Tibial nerve (tissue), 4 donors: ENCODE results near the gene MYO1H.

ENCODE experiments used
- CTCF ChIP-seq, 5 experiments: fragments of 200-600 bp in 3 of 5; fragments of 450-650 bp in 2 of 5; sonication (generic) in 3 of 5; IDR thresholded peaks; one replicate each; pipeline ENCODE4 v1.5.1; 2016 to 2019; ENCODE audit warnings: antibody characterized with exemption in 5 of 5, mild to moderate bottlenecking in 3 of 5, moderate library complexity in 2 of 5
- EP300 ChIP-seq, 2 donors: sonication (generic); formaldehyde crosslinking; IDR thresholded peaks; one replicate each; pipeline ENCODE4 v1.6.1; 2017; ENCODE audit warnings: antibody characterized with exemption in 2 of 2, mild to moderate bottlenecking in 1 of 2
- POLR2A ChIP-seq, 2 donors: fragments of 450-650 bp; IDR thresholded peaks; one replicate each; pipeline ENCODE4 v1.6.1; 2017; ENCODE audit warnings: antibody characterized with exemption in 2 of 2, mild to moderate bottlenecking in 2 of 2, moderate library complexity in 2 of 2

- TF ChIP-seq CTCF (IDR thresholded peaks at IDR 0.05) (no peak), POLR2A (IDR thresholded peaks at IDR 0.05) (no peak), EP300 (IDR thresholded peaks at IDR 0.05) (no peak)
These were observed 22.1 kb downstream of the MYO1H start for GRCh38 chr12:109369831-109370230.
